COR-L47 (cell line): ENCODE measurements around the gene FAM241B.

Source experiments
- DNase-seq: peaks from one replicate; lab custom pipeline; 2025; lab: John Stamatoyannopoulos, UW

The FAM241B gene

DNA sequence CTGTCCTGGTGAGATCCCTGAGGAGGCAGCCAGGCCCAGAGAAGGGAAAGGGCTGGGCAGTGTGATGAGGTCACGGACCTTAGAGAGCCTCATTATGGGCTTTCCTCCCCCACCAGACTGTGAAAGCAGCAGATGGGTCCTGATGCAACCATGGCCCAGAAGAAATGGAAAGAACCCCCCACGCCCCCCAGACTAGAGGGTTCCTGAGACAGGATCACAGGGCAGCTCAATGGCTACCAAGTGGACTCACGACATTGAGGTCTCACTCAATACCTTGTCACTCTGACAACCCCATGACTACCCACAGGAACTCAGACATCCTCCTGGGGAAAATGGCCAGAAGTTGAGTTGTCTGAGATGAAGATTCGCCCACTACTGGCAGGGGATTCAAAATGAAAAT, 36.7 kb downstream of the FAM241B start:
- DNase-seq = no peak

DNA sequence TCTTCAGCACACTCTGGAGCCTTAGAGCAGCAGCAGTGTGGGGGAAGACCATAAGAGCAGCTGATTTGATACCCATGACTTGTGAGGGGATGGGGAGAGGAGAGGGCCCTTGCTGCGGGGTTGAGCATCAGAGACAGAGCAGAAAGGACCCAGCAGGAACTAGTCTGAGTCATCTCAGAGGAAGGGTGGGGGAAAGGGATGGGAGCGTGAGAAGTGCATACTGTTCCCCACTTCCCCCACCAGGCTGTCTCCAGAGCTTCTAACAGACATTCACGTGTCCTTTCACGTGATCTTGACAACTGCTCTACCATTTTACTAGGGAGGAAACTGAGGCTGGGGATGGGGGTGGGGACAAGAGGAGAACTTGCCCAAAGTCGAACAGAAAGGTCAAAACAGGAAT, 38.7 kb downstream of the FAM241B start:
- no peak for DNase-seq

DNA sequence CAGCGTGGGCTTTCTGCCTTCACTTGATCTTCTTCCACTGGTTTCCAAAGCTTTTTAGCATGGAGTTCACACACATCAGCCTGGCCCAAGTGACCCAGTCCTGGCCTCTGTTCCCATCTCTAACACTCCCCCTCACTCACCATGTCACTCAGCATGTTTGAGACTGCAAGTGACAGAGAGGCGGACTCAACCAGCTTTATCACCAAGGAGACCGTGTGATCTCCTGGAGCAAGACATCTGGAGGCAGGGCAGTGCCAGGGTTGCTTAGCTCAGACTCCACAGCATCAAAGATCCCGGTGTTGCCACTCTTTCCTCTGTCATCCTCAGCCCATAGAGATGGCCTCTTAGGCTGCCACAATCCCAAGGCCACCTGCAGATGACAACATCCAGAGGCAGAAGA, 39.4 kb downstream of the FAM241B start:
- DNase-seq = no peak

DNA sequence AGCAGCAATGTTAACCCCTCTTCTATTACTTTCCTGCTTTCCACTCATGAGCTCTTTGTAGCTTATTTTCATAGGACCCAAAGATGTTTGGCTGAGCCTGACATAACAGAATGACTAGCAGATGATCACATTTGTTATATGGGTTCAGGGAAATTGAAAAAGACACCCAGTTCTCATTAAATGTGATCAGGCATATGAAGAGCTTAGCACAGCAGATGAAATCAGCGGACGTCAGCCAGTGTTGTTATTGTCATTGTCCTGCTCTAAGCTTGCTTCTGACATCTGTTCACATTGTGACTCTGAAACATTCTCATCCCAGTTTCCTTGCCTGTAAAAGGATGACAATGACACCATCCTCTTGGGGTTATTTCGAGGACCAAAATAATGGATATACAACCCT, 43.5 kb downstream of the FAM241B start:
- no peak for DNase-seq

DNA sequence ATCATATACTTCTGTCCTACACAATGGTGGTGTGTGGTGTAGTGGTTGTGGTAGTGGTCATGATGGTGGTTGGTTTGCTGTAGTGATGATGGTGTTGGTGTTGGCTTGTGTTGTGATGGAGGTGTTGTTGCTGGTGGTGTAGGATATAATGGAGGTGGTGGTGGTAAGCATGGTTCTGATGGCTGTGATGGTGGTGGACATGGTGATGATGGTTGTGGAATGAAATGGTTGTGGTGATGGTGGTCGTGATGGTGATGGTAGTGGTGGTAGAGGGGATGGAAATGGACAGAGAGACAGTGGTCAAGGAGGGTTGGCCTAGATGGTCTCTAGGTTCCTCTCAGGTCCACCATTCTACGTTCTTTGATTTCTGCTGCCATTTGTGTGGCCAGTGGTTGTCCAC, 44.7 kb downstream of the FAM241B start:
- no peak for DNase-seq

DNA sequence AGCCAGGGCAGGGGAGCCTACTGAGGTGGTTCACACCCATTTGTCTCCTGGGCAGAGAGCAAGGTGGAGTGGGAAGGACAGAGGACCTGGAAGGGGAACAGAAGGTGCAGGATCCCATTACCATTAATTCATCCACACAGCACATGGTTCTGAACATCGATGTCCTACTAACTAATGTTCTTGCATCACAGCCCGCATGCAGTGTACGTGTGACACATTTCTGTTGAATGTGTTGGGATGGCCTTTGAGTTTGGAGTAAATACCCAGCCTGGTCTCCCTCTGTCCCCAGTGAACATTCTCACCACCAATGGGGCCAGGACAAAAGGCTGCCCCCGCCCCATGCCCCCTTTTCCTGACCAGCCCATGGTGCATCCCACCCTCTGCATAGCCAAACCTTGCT, 46.3 kb downstream of the FAM241B start:
- no peak for DNase-seq

DNA sequence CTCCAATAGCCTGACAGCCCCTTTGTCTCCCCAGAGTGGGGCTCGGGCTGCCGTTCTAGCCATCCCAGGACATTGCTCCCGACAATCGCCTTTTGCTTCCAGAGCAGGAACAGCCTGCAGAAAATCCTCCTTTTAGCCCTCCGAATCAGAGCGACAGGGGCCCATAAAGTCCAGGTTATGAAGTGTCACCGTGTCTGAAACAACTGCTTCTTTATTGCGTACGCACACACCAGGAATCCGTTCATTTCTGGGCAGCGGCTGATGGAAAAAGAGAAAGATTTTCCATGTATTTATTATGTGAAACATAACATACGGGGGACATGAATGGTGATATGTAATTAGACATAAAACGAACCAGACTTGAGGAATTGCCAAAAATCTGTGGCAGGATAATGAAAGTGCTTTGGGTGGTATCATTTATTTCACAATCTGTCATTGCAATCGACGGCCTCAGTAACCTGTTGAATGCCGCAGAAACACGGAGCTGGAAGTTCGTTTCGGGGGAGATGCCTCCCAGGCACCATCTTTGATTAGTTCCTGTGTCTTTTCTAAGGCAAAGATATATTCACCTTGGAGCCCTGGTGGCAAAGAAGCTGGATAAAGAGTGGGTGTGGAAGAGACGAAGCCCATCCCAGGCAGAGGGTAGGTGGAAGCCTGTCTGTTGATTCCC, 48.1 kb downstream of the FAM241B start:
- no peak for DNase-seq

DNA sequence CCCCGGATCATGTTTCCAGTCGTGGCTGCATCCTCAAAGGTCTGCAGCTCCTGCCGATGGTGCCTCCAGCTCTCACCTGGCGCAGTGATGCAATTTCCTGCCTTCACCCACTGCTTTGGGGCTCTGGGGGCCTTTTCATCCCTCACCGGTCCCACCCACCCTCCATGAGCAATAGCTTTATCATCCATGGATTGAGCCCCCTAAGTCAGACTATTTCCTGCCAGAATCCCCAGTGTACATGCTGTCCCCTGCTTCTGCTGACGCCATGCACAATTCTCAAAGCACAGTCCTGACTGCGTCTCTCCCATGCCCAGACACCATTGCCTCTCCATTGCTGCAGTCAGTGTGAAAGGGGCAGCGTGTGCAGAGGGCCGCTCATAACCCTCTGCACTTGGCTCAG, 49.7 kb downstream of the FAM241B start:
- no peak for DNase-seq

DNA sequence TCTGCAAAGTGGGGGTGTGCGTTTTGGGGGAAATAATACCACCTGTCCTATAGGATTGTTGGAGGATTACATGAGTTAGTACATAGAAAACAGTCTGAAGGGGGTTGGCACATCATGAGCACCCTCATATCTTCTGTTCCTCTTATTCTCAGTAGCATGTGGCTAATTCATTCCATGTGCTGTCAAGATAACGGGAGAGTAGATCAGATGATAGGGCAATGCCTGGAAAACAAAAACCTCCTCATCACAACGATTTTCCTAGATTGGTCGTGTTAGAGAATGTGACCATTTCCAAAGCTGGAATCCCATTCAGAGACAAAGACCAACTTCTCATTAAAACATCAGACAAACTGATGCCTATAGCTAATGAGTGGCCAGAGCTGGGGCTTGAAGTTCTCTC, 50.6 kb downstream of the FAM241B start:
- DNase-seq = no peak

DNA sequence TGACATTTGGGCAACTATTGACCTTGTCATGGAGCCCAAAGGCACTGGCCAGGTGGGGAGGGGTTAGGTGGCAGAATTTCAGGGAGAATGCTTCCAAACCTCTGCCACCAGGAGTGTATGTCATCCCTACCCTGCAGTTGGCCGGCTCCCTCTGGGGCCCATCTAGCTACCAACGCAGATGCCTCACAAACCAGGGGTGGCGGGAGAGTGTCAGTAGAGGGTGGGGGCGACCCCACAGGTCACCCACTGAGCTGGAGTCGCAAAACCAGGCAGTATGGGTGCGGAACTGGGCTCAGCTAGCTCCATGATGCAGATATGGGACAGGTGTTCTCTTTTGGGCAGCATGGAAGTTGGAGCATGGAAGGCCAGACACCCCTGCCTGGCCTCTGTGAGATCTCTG, 51.4 kb downstream of the FAM241B start:
- no peak for DNase-seq

DNA sequence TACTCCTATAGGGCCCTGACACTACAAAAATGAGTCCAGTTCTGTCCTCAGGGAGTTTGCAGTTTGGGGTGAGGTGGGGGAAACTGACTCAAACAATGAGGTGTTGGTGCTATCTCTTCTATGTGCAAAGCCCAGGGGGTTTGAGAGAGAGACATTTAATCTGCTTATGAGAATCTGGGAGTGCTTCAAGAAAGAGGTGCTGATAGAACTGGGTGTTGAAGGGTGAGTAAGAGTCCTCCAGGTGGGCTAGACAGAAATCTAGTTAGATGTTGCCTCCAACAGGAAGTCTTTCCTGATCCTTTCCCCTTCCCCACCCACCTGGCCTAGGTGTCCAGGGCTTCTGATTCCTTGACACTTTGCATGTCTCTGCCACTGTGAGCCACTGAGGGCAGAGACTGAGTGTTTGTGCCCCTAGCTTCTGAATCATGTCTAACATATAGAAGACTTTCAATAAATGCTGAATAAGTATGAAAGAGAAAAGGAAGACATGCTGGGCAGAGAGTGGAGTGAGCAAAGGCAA, 53.0 kb downstream of the FAM241B start:
- no peak for DNase-seq
